GM21723 (cell line): ENCODE data around the gene GIGYF2.

Experiments
- ATAC-seq: cut with Tn5 transposase; IDR thresholded peaks from one replicate; pipeline ENCODE4 v1.9.1; 2021; ENCODE audit warnings: mild to moderate bottlenecking, moderate library complexity; ENCODE audit not compliant: unreplicated experiment

GIGYF2 gene

DNA sequence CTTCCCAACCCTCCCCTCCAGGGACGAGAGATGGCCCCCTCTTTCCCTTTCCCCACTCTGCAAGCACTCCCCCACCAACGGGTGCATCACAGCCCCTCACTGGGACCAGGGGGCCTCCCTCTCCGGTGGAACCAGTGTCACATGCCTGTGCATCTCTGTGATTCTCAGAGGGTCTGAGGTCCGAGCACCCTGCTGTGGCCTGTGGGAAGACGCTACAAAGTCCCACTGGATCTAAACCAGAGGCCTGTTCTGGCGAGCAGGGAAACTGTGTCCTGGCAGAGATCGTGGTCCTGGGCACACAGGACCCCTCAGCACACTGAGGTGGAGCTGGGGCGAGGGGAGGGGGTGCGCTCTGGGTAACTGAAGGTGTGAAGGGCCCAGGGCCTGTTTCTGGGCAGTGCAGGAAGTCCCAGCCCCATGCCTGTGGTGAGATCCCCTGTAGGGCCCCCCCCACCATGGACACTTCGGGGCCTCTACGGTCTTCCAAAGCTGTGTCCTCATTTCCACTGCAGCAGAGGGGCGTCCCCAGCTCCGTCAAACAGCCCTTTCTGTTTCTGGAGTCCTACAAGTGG is 180.9 kb downstream of the GIGYF2 start:
- ATAC-seq: no peak

- ATAC-seq: no peak
Observed at GRCh38 chr2:232878855-232879617, 181.9 kb downstream of the GIGYF2 start.

- ATAC-seq: no peak
Observed at GRCh38 chr2:232879618-232880494, 182.7 kb downstream of the GIGYF2 start.

DNA sequence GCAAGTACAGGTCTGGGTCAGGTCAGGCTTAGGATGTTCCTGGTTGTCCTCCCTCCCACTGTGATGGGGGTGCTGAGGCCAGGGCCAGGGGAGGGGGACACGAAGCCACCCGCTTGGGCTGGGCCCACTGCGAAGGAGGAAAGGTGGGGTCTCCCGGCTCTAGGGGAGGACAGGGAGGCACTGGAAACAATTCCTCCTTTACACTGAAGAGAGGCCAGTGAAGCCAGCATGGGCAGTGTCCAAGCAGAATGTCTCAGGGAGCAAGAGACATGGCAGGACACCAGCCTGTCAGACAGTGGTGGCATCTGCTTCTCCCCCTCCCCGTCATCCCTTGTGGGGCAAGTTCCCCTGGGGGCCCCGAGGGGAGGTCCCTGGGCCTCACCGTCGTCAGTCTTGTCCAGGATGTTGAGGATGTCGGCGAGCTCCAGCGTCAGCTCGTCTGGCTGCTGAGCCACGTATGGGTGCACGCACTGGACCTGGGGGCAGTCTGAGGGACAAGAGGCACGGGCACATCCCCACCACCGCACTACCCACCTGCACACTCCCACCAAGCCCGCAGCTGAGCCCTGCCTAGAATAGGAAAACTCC is 183.7 kb downstream of the GIGYF2 start:
- no peak for ATAC-seq

- no peak for ATAC-seq
Observed at GRCh38 chr2:232882085-232882484, 185.0 kb downstream of the GIGYF2 start.

DNA sequence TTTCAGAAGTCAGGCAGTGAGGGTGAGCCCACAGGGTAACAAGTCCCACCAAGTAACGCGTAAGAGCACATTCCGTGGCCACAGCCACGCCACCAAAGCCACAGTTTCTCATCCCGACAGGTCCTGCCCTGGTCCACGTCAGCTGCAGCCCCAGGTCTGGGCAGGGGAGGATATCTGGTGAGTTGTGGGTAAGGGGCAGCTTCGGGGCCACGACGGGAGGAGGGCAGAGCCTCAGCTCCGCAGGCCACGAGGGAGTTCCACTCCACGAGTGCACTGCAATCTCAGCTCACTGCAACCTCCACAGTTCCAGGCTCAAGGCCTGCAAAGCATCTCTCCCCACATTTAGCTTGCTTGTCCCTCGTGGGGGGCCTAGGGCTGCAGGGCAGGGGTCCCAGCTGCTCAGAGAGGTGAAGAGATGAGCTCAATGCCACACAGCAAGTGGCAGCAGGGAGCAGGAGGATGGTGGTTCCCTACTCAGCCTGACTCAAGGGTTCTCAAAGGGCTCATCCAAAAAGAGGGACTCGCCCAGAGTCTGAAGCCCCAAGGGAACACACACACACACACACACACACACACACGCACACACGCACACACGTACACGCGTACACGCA is 185.5 kb downstream of the GIGYF2 start:
- no peak for ATAC-seq

- ATAC-seq: no peak
Observed at GRCh38 chr2:232883116-232883721, 186.1 kb downstream of the GIGYF2 start.

- ATAC-seq: no peak
Observed at GRCh38 chr2:232884001-232884421, 186.9 kb downstream of the GIGYF2 start.

DNA sequence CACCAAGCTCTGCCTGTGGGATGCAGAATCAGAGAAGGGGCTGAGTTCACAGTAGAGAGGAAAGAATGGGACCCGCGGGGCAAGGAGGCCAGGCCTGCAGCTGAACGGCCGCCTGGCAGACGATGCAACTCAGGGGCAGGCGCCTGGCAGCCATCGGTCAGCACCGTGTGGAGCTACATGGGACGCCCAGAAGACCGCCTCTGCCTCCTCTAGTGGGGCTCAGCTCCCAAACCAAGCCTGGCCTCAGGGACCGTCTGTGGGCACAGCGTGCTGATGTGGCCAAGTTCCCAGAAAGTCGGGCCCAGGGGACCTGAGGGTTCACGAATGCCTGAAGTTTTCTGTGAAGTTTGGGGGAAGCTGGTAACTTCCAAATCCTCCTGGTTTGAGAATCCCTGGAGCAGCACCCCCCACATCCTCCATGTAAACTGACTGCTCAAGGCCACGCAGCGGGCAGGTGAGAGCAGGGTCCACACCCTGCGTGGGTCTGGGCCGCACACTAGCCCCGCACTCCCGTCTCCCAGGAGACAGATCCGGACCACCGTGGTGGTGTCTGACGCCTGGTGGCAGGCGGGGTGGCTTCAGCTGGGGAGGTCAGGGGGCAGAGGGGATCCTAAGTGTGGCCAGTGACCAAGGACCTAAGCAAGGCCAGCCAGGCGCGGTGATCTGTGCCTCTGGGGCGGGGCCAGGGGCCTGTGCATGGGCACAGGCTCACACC is 187.6 kb downstream of the GIGYF2 start:
- no peak for ATAC-seq

GRCh38 chr2:232885264-232885961 is 188.3 kb downstream of the GIGYF2 start:
- ATAC-seq: no peak

DNA sequence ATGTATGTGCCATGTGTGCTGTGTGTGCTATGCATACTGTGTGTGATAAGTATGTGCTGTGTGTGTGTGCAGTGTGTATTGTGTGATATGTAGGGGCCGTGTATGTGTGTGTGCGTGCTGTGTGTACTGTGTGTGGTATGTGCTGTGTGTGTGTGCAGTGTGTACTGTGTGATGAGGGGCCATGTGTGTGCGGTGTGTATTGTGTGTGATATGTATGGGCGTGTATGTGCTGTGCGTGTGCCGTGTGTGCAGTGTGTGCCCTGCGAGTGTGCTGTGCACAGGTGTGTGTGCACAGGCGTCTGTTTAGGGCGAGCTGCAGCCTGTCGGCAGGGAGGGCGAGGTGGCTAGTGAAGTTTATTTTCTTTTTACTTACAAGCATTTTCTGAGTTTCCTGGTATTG is 189.0 kb downstream of the GIGYF2 start:
- ATAC-seq: no peak

DNA sequence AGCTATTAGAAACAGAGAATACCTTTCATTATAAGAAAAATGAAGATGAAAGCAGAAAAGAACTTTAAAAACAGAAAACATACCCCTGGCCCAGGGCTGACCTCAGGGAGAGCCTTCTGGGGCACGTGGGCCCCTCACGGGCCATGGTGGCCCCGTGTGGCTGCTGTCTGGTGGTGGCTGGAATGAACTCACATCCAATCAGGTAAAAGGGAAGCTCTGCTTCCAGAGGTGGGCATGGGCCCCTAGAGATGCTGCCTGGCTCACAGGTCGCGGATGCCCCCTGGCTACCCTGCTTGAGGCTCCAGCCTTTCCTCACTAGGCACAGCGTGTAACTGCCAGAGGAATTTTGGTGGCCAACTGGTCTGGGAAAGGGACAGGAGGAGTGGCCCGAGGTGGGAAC is 189.5 kb downstream of the GIGYF2 start:
- ATAC-seq: no peak

DNA sequence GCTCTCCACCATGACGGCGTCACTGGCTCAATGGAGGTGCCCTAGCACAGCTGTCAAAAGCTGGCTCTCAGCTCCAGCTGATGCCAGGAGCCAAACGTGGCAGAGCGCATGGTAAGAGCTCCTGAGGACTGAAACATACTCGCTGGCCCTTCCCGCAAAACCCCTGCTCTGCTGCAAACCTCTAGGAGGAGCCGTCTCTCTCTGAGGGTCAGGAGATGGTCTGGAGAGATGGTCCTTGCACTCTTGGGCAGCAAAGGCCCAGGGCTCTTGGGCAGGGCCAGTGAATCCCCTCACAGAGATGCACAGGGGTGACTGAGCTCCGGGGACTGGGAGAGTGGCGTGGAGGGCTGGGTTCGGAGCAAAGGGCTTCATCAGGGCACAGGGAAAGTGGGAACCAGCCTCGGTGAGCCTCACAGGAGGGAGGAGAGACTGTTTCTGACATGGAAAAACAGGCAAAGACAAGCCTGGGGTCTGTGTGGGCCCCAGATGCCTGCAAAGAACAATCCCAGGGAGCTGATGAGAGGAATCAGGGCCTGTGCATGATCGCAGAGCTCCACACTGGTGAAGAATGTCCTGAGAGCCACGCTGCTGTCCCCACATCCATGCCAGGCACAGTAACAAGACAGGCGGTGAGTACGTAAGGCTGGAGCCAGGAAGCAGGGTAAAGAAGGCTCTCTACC is 190.2 kb downstream of the GIGYF2 start:
- no peak for ATAC-seq

DNA sequence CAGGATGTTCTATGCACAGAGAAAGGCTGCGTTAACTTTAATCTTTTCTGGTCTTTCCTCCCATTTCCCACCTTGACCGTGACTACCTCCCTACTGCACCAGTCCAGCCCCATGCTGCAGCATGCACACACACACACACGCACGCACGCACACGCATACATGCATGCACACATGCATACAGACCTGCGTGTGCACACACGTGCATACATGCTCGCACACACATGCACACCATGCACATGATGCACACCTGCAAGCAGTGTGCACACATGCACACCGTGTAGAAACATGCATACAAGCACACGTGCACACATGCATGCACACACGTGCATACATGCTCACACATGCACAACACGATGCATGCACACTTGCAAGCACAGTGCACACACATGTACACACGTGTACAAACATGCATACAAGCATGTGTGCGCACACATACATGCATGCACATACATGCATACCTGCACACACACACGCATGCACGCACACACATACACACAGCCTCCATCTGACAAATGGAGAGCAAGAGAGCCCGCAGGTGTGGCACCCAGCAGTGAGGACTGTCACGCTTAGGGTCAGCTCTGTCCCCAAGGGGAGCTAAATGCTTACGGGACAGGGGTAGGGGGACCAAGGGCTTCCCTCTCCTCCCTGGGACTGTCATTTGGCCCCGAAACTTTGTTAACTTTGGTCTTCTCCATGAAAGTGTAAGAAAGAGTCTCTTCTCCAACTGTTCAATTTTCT is 191.1 kb downstream of the GIGYF2 start:
- ATAC-seq: no peak

DNA sequence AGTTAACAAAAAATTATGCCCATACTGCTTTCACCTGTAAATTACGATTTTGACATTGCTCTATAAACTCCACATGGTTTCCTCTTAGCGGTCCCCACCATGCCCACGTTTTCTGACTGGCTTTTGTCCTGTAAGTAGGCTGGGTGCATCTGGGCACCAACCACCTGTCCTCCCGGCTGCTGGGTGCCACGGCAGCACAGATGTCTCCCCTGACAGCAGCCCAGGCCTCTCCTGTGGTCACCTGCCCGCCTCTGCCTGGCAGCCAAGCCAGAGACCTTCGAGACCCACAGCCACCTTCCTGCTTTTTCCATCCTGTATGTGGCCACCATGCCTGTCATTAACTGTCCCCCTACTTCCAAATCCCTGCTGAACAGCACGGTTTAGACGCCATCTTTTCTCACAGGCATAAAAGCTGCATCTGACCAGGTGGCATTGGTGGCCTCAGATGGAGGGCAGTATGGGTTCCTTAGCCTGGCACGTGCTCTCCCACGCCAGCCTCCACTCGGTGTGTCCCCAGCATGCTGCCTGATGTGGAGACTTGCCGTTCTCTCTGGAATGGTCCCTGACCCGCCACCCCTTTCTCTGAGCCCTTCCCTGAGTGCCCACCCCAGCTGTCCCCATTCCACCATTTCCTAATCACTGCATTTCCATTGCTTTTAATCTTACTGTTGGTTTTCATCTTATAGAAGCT is 191.9 kb downstream of the GIGYF2 start:
- ATAC-seq: no peak

- ATAC-seq: no peak
Observed at GRCh38 chr2:232889876-232890401, 192.8 kb downstream of the GIGYF2 start.

DNA sequence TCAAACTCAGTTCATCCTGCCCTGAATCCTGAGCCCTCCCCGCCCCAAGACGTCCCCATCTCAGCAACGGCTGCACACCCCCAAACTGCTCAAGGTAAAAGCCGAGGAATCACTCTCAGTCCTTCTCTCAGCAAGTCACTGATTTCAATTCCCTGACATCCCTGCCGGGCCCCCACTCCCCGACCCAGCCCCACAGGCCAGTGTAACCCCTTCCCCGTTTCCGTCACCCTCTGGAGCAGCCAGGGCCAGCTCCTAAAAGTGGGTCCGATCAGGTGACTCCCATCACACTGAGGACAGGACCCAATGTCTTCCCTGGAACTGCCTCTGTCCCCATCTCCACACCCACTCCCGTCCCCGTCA is 193.4 kb downstream of the GIGYF2 start:
- no peak for ATAC-seq
